ENCODE data around the gene AP3S1.
"Not testable (repeated sequence)": the region's sequence is repeated elsewhere in the genome, so short reads cannot be mapped to it uniquely, and the experiment has no call there.

Gene AP3S1

GRCh38 chr5:115841382-115842088, at the start of gene AP3S1, which contains the start of gene ATG12:
AP3S1 (plus strand) TSS chr5:115841935; CDS start chr5:115842038, 103 bp downstream.
ATG12 (minus strand) TSS chr5:115841565; CDS start chr5:115841552, 13 bp downstream.
- H3K27me3 Mint-ChIP-seq (ENCODE audit: low read depth): no peaks in the 10 kb centered on the region
- peaks cover 23% of the 10 kb centered on the region for H3K36me3 Mint-ChIP-seq (ENCODE audit: low read depth)
- H3K9me3 Mint-ChIP-seq: no peaks in the 10 kb centered on the region
- H3K27ac Mint-ChIP-seq: peak within 1 kb of the TSS; percentile 99
- peak within 1 kb of the TSS; percentile 96 for H3K4me3 Mint-ChIP-seq
- peaks cover 43% of the 10 kb centered on the region for H3K4me1 Mint-ChIP-seq (ENCODE audit: low read depth)

GRCh38 chr5:115795700-115796099, 46.0 kb upstream of the AP3S1 start:
- Mint-ChIP-seq H3K9me3 (no peaks in the 10 kb centered on the region), H3K36me3 (ENCODE audit: low read depth) (no peaks in the 10 kb centered on the region), H3K27ac (no peak overlapping the region), H3K4me1 (ENCODE audit: low read depth) (peaks cover 7% of the 10 kb centered on the region), H3K27me3 (ENCODE audit: low read depth) (peaks cover 48% of the 10 kb centered on the region), H3K4me3 (no peak overlapping the region)

GRCh38 chr5:115796656-115797055, 45.1 kb upstream of the AP3S1 start:
- Mint-ChIP-seq H3K27me3 (ENCODE audit: low read depth) (peaks cover 41% of the 10 kb centered on the region), H3K27ac (no peak overlapping the region), H3K4me1 (ENCODE audit: low read depth) (peaks cover 7% of the 10 kb centered on the region), H3K36me3 (ENCODE audit: low read depth) (no peaks in the 10 kb centered on the region), H3K4me3 (no peak overlapping the region), H3K9me3 (no peaks in the 10 kb centered on the region)

GRCh38 chr5:115798252-115798651, 43.5 kb upstream of the AP3S1 start:
- no peaks in the 10 kb centered on the region for H3K36me3 Mint-ChIP-seq (ENCODE audit: low read depth)
- peaks cover 31% of the 10 kb centered on the region for H3K27me3 Mint-ChIP-seq (ENCODE audit: low read depth)
- H3K4me3 Mint-ChIP-seq: no peak overlapping the region
- no peak overlapping the region for H3K27ac Mint-ChIP-seq
- H3K4me1 Mint-ChIP-seq (ENCODE audit: low read depth): peaks cover 7% of the 10 kb centered on the region
- H3K9me3 Mint-ChIP-seq: no peaks in the 10 kb centered on the region

GRCh38 chr5:115800108-115800507, 41.6 kb upstream of the AP3S1 start:
- no peaks in the 10 kb centered on the region for H3K4me1 Mint-ChIP-seq (ENCODE audit: low read depth)

GRCh38 chr5:115801152-115801551, 40.6 kb upstream of the AP3S1 start:
- no peak overlapping the region for H3K4me3 Mint-ChIP-seq
- no peaks in the 10 kb centered on the region for H3K36me3 Mint-ChIP-seq (ENCODE audit: low read depth)
- peaks cover 20% of the 10 kb centered on the region for H3K27me3 Mint-ChIP-seq (ENCODE audit: low read depth)
- H3K4me1 Mint-ChIP-seq (ENCODE audit: low read depth): peaks cover under 1% of the 10 kb centered on the region
- H3K9me3 Mint-ChIP-seq: no peaks in the 10 kb centered on the region
- H3K27ac Mint-ChIP-seq: no peak overlapping the region

More at GRCh38 chr5:115800108-115800507, 41.6 kb upstream of the AP3S1 start:
- Mint-ChIP-seq H3K9me3 (no peaks in the 10 kb centered on the region), H3K27ac (no peak overlapping the region), H3K4me3 (no peak overlapping the region), H3K36me3 (ENCODE audit: low read depth) (no peaks in the 10 kb centered on the region), H3K27me3 (ENCODE audit: low read depth) (peaks cover 24% of the 10 kb centered on the region)

GRCh38 chr5:115801984-115802383, 39.8 kb upstream of the AP3S1 start:
- no peak overlapping the region for H3K4me3 Mint-ChIP-seq
- peaks cover 20% of the 10 kb centered on the region for H3K27me3 Mint-ChIP-seq (ENCODE audit: low read depth)
- no peaks in the 10 kb centered on the region for H3K36me3 Mint-ChIP-seq (ENCODE audit: low read depth)
- H3K4me1 Mint-ChIP-seq (ENCODE audit: low read depth): peaks cover 8% of the 10 kb centered on the region
- H3K27ac Mint-ChIP-seq: no peak overlapping the region
- no peaks in the 10 kb centered on the region for H3K9me3 Mint-ChIP-seq

GRCh38 chr5:115806986-115807653, 34.6 kb upstream of the AP3S1 start:
- Mint-ChIP-seq H3K9me3 (peaks cover 5% of the 10 kb centered on the region), H3K4me3 (peak overlapping the region; percentile 32), H3K27ac (no peak overlapping the region), H3K36me3 (ENCODE audit: low read depth) (peaks cover 5% of the 10 kb centered on the region), H3K4me1 (ENCODE audit: low read depth) (peaks cover 42% of the 10 kb centered on the region), H3K27me3 (ENCODE audit: low read depth) (peaks cover 16% of the 10 kb centered on the region)

GRCh38 chr5:115807654-115808052, 34.1 kb upstream of the AP3S1 start:
- Mint-ChIP-seq H3K9me3 (peaks cover 5% of the 10 kb centered on the region), H3K27me3 (ENCODE audit: low read depth) (peaks cover 18% of the 10 kb centered on the region), H3K4me1 (ENCODE audit: low read depth) (peaks cover 42% of the 10 kb centered on the region), H3K27ac (no peak overlapping the region), H3K36me3 (ENCODE audit: low read depth) (peaks cover 5% of the 10 kb centered on the region), H3K4me3 (peak overlapping the region; percentile 32)

- Mint-ChIP-seq H3K27me3 (ENCODE audit: low read depth) (peaks cover 18% of the 10 kb centered on the region), H3K4me1 (ENCODE audit: low read depth) (peaks cover 42% of the 10 kb centered on the region)
- H3K4me3 Mint-ChIP-seq; H3K27ac Mint-ChIP-seq; H3K36me3 Mint-ChIP-seq (ENCODE audit: low read depth); H3K9me3 Mint-ChIP-seq: not testable (repeated sequence)
Measured at GRCh38 chr5:115808066-115808465, 33.7 kb upstream of the AP3S1 start.

- Mint-ChIP-seq H3K4me1 (ENCODE audit: low read depth) (peaks cover 53% of the 10 kb centered on the region), H3K27ac (no peak overlapping the region), H3K4me3 (no peak overlapping the region), H3K27me3 (ENCODE audit: low read depth) (peaks cover 33% of the 10 kb centered on the region), H3K36me3 (ENCODE audit: low read depth) (peaks cover 5% of the 10 kb centered on the region), H3K9me3 (peaks cover 5% of the 10 kb centered on the region)
Measured at GRCh38 chr5:115809946-115810345, 31.8 kb upstream of the AP3S1 start.

- Mint-ChIP-seq H3K4me3 (no peak overlapping the region), H3K27me3 (ENCODE audit: low read depth) (peaks cover 41% of the 10 kb centered on the region), H3K27ac (no peak overlapping the region), H3K4me1 (ENCODE audit: low read depth) (peaks cover 61% of the 10 kb centered on the region), H3K9me3 (peaks cover 5% of the 10 kb centered on the region), H3K36me3 (ENCODE audit: low read depth) (peaks cover 5% of the 10 kb centered on the region)
Measured at GRCh38 chr5:115810761-115811160, 31.0 kb upstream of the AP3S1 start.

- Mint-ChIP-seq H3K4me1 (ENCODE audit: low read depth) (peaks cover 61% of the 10 kb centered on the region), H3K9me3 (peaks cover 5% of the 10 kb centered on the region), H3K4me3 (no peak overlapping the region), H3K27ac (no peak overlapping the region), H3K27me3 (ENCODE audit: low read depth) (peaks cover 46% of the 10 kb centered on the region), H3K36me3 (ENCODE audit: low read depth) (peaks cover 5% of the 10 kb centered on the region)
Measured at GRCh38 chr5:115811406-115811805, 30.3 kb upstream of the AP3S1 start.

GRCh38 chr5:115812372-115812771, 29.4 kb upstream of the AP3S1 start:
- Mint-ChIP-seq H3K4me3 (no peak overlapping the region), H3K4me1 (ENCODE audit: low read depth) (peaks cover 54% of the 10 kb centered on the region), H3K27ac (no peak overlapping the region), H3K9me3 (peaks cover 3% of the 10 kb centered on the region), H3K36me3 (ENCODE audit: low read depth) (peaks cover 3% of the 10 kb centered on the region), H3K27me3 (ENCODE audit: low read depth) (peaks cover 54% of the 10 kb centered on the region)

GRCh38 chr5:115813719-115814118, 28.0 kb upstream of the AP3S1 start:
- H3K4me3 Mint-ChIP-seq: no peak overlapping the region
- H3K9me3 Mint-ChIP-seq: no peaks in the 10 kb centered on the region
- peaks cover 68% of the 10 kb centered on the region for H3K27me3 Mint-ChIP-seq (ENCODE audit: low read depth)
- H3K27ac Mint-ChIP-seq: no peak overlapping the region
- H3K36me3 Mint-ChIP-seq (ENCODE audit: low read depth): no peaks in the 10 kb centered on the region
- peaks cover 44% of the 10 kb centered on the region for H3K4me1 Mint-ChIP-seq (ENCODE audit: low read depth)
